Vagina (tissue), 2 donors: ENCODE results near the gene FSD1.

Experiments used
- POLR2A ChIP-seq, 2 donors: fragments of 450-650 bp; IDR thresholded peaks; one replicate each; pipeline ENCODE4 v1.6.1; 2017; ENCODE audit warnings: antibody characterized with exemption in 2 of 2, mild to moderate bottlenecking in 2 of 2, moderate library complexity in 2 of 2
- POLR2AphosphoS5 ChIP-seq, 2 donors: sonication (generic); formaldehyde crosslinking; IDR thresholded peaks; one replicate each; pipeline ENCODE4 v1.9.0; 2017; ENCODE audit warnings: antibody characterized with exemption in 2 of 2, mild to moderate bottlenecking in 2 of 2, low read depth in 1 of 2; ENCODE audit not compliant: insufficient read depth in 1 of 2
- TF ChIP-seq, protein P1 (sequence below), 3 experiments: fragments of 450-650 bp in 2 of 3; fragments of 200-600 bp in 1 of 3; sonication (generic) in 1 of 3; IDR thresholded peaks; one replicate each; pipeline ENCODE4 v1.5.1; 2017 to 2019; ENCODE audit warnings: antibody characterized with exemption in 3 of 3, mild to moderate bottlenecking in 2 of 3, moderate library complexity in 2 of 3

DNA sequence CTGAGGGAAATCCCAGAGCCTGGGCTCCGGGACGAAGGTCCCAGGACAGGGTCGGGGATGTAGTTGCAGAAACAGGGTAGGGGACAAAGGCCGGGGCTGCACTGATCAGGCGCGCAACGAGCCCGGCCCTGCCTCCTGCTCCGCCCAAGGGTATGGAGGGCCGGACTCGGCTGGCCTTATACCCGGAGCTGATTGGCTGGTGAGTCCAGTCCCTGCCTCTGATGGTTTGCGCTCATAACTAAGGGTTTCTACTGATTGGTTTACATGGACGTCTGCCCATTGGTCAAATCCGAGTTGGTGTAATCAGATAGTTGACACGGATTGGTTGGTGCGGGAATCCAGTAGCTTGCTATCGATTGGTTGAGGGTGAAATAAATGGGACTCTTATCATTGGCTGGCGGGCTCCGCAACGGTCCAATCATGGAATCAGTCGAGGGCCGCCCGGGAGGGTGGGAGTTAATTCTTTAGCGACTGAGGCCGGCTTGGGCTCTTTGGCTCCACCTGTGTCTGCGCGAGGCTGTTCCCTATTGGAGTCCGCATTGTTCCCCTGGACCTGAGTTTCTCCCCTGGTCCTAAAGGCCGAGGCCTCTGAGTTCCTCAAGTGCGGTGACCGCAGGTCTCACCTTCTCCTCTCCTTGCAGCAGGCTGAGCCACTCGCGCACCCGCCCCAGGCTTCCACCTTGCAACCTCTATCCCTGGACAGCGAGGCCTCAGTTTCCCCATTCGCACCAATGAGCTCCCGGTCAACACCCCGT lies 38.4 kb downstream of the FSD1 start:
- TF ChIP-seq, protein P1, sequence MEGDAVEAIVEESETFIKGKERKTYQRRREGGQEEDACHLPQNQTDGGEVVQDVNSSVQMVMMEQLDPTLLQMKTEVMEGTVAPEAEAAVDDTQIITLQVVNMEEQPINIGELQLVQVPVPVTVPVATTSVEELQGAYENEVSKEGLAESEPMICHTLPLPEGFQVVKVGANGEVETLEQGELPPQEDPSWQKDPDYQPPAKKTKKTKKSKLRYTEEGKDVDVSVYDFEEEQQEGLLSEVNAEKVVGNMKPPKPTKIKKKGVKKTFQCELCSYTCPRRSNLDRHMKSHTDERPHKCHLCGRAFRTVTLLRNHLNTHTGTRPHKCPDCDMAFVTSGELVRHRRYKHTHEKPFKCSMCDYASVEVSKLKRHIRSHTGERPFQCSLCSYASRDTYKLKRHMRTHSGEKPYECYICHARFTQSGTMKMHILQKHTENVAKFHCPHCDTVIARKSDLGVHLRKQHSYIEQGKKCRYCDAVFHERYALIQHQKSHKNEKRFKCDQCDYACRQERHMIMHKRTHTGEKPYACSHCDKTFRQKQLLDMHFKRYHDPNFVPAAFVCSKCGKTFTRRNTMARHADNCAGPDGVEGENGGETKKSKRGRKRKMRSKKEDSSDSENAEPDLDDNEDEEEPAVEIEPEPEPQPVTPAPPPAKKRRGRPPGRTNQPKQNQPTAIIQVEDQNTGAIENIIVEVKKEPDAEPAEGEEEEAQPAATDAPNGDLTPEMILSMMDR (IDR thresholded peaks at IDR 0.05) = peak in 1 of 3 experiments; percentile 12
- TF ChIP-seq POLR2A (IDR thresholded peaks at IDR 0.05) = peak in 1 of 2 donors; percentile 96
- TF ChIP-seq POLR2AphosphoS5 (IDR thresholded peaks at IDR 0.05; ENCODE audit: insufficient read depth in 1 of 2, low read depth in 1 of 2) = peak; percentile 94 to 99
